ENCODE measurements around the gene BSCL2.

- no peak for TF ChIP-seq CTCF (IDR thresholded peaks at IDR 0.05; ENCODE audit: low read length)
- no peak for TF ChIP-seq EZH2phosphoT487 (IDR thresholded peaks at IDR 0.05; ENCODE audit: low read length)
These were observed 41.5 kb downstream of the BSCL2 start for GRCh38 chr11:62665599-62666258.

Data from MM.1S (cell line).